ENCODE data around the gene FOXN1.

Gene FOXN1

GRCh38 chr17:28580959-28581358 is 74.8 kb downstream of the FOXN1 start:
- TF ChIP-seq EZH2phosphoT487 (IDR thresholded peaks at IDR 0.05; ENCODE audit: borderline replicate concordance) (no peak), CTCF (conservative IDR thresholded peaks at IDR 0.05; ENCODE audit: low read length) (no peak)
- no peaks in the 10 kb centered on the region for H3K9me2 ChIP-seq (replicated peaks; ENCODE audit: low read depth, low read length)
- H3K9me3 ChIP-seq (ENCODE audit: insufficient read depth, low read depth, low read length) = no peaks in the 10 kb centered on the region
- no peak overlapping the region for H3K4me2 ChIP-seq (ENCODE audit: low read depth, low read length, poor library complexity, severe bottlenecking)
- no peak overlapping the region for H2AFZ ChIP-seq (ENCODE audit: low read length)
- no peak overlapping the region for H3K9ac ChIP-seq (ENCODE audit: low read depth, low read length, poor library complexity, severe bottlenecking)
- H3K36me3 ChIP-seq (ENCODE audit: insufficient read depth, low read length) = peaks cover 83% of the 10 kb centered on the region; the same call in 1 of the 2 replicates
- no peaks in the 10 kb centered on the region for H3K27me3 ChIP-seq (ENCODE audit: insufficient read depth, low read length, poor library complexity, severe bottlenecking)
- H3K79me2 ChIP-seq (ENCODE audit: insufficient read depth, low read length) = no peaks in the 10 kb centered on the region
- H4K20me1 ChIP-seq (ENCODE audit: insufficient read depth, low read length, poor library complexity, severe bottlenecking) = no peaks in the 10 kb centered on the region
- H3K4me1 ChIP-seq (ENCODE audit: insufficient read depth, low read length, poor library complexity, severe bottlenecking) = no peaks in the 10 kb centered on the region
- H3K4me3 ChIP-seq (ENCODE audit: low read length, poor library complexity, severe bottlenecking) = no peak overlapping the region
- no peaks in the 10 kb centered on the region for H3F3A ChIP-seq (ENCODE audit: low read depth)

DNA sequence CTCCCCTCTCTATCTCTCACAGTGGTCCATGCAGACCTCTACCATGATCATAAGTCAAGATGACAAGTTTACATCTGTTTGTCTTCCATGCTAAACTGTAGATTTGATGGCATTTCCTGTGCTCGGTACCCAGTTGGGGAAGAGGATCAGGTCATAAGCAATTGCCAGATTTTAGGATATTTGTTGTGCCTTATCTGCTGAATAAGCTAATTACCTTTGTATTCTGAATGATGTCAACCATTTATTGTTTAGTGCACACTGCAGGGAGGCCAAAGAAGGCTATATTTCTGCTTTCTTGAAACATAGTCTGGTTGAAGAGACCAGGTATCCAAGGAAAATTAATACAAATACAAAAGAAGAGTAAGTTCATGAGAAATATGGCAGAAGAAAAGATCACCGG is 76.4 kb downstream of the FOXN1 start:
- Histone ChIP-seq H3K9me2 (replicated peaks; ENCODE audit: low read depth, low read length) (no peaks in the 10 kb centered on the region), H3K4me1 (ENCODE audit: insufficient read depth, low read length, poor library complexity, severe bottlenecking) (no peaks in the 10 kb centered on the region), H3K4me2 (ENCODE audit: low read depth, low read length, poor library complexity, severe bottlenecking) (no peak overlapping the region), H3K9ac (ENCODE audit: low read depth, low read length, poor library complexity, severe bottlenecking) (no peak overlapping the region), H2AFZ (ENCODE audit: low read length) (no peak overlapping the region), H3F3A (ENCODE audit: low read depth) (no peaks in the 10 kb centered on the region), H3K79me2 (ENCODE audit: insufficient read depth, low read length) (peaks cover 1% of the 10 kb centered on the region; the same call in 1 of the 2 replicates), H3K4me3 (ENCODE audit: low read length, poor library complexity, severe bottlenecking) (no peak overlapping the region), H3K9me3 (ENCODE audit: insufficient read depth, low read depth, low read length) (no peaks in the 10 kb centered on the region), H4K20me1 (ENCODE audit: insufficient read depth, low read length, poor library complexity, severe bottlenecking) (no peaks in the 10 kb centered on the region), H3K27me3 (ENCODE audit: insufficient read depth, low read length, poor library complexity, severe bottlenecking) (no peaks in the 10 kb centered on the region), H3K36me3 (ENCODE audit: insufficient read depth, low read length) (peaks cover 84% of the 10 kb centered on the region; the same call in 1 of the 2 replicates)
- TF ChIP-seq EZH2phosphoT487 (IDR thresholded peaks at IDR 0.05; ENCODE audit: borderline replicate concordance) (no peak), CTCF (conservative IDR thresholded peaks at IDR 0.05; ENCODE audit: low read length) (no peak)

DNA sequence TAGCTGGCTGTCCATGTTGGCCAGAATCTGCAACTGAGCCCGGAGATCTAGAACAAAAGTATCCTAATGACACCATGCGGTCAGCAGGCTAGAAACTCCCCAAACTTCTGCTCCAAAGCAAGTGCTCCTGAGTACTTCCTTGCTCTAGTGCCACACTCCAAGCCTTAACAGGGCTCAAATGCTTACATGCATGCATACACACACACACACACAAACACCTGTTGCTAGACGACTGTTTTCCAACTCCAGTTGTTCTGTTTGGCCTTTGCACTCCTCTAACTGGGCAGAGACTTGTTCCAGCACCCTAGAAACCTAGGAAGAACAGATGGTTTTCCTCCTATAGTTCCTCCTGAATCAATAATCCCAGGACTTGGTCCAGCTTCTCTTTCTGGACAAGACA is 78.3 kb downstream of the FOXN1 start:
- H3K4me3 ChIP-seq (ENCODE audit: low read length, poor library complexity, severe bottlenecking) = no peak overlapping the region

More for the DNA sequence above, 78.3 kb downstream of the FOXN1 start:
- Histone ChIP-seq H2AFZ (ENCODE audit: low read length) (no peak overlapping the region), H3K4me1 (ENCODE audit: insufficient read depth, low read length, poor library complexity, severe bottlenecking) (no peaks in the 10 kb centered on the region), H3K9me2 (replicated peaks; ENCODE audit: low read depth, low read length) (no peaks in the 10 kb centered on the region), H3K27me3 (ENCODE audit: insufficient read depth, low read length, poor library complexity, severe bottlenecking) (no peaks in the 10 kb centered on the region), H3F3A (ENCODE audit: low read depth) (no peaks in the 10 kb centered on the region), H4K20me1 (ENCODE audit: insufficient read depth, low read length, poor library complexity, severe bottlenecking) (no peaks in the 10 kb centered on the region), H3K36me3 (ENCODE audit: insufficient read depth, low read length) (peaks cover 82% of the 10 kb centered on the region; the same call in 1 of the 2 replicates), H3K9me3 (ENCODE audit: insufficient read depth, low read depth, low read length) (no peaks in the 10 kb centered on the region), H3K79me2 (ENCODE audit: insufficient read depth, low read length) (peaks cover 15% of the 10 kb centered on the region), H3K4me2 (ENCODE audit: low read depth, low read length, poor library complexity, severe bottlenecking) (no peak overlapping the region), H3K9ac (ENCODE audit: low read depth, low read length, poor library complexity, severe bottlenecking) (no peak overlapping the region)
- TF ChIP-seq CTCF (conservative IDR thresholded peaks at IDR 0.05; ENCODE audit: low read length) (no peak), EZH2phosphoT487 (IDR thresholded peaks at IDR 0.05; ENCODE audit: borderline replicate concordance) (no peak)

All from Loucy (cell line).